ENCODE measurements around the gene THAP5.

GRCh38 chr7:108568801-108569380 is 615 bp downstream of the THAP5 start:
- TF ChIP-seq POU2F2 (IDR thresholded peaks at IDR 0.05; ENCODE audit: low read depth, low read length): no peak
- no peak for TF ChIP-seq POLR2AphosphoS5 (IDR thresholded peaks at IDR 0.05; ENCODE audit: low read depth, low read length)
- no peak for TF ChIP-seq POLR2A (IDR thresholded peaks at IDR 0.05; ENCODE audit: low read depth, low read length)

All from GM12891 (cell line).